ENCODE measurements around the gene IRF2.

DNA sequence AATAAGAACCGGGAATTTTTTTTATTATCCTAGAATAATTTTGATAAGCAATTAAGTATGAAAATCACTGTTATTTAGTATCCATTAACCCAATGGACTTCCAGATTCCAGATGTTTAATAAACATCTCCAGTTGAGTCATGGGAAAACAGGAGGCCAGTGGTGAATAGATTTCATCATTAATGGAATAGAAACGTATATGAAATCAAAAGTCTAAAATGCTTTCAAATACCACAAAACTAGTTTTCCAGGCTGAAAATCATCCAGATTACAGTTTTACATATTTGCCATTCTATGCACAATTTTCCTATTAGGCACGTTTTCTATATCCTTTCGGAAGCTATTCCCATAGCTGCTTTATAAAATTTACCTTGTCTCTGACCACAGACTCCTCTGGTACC, 35.0 kb downstream of the IRF2 start:
- TF ChIP-seq, protein P1, sequence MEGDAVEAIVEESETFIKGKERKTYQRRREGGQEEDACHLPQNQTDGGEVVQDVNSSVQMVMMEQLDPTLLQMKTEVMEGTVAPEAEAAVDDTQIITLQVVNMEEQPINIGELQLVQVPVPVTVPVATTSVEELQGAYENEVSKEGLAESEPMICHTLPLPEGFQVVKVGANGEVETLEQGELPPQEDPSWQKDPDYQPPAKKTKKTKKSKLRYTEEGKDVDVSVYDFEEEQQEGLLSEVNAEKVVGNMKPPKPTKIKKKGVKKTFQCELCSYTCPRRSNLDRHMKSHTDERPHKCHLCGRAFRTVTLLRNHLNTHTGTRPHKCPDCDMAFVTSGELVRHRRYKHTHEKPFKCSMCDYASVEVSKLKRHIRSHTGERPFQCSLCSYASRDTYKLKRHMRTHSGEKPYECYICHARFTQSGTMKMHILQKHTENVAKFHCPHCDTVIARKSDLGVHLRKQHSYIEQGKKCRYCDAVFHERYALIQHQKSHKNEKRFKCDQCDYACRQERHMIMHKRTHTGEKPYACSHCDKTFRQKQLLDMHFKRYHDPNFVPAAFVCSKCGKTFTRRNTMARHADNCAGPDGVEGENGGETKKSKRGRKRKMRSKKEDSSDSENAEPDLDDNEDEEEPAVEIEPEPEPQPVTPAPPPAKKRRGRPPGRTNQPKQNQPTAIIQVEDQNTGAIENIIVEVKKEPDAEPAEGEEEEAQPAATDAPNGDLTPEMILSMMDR (IDR thresholded peaks at IDR 0.05; ENCODE audit: low read depth, low read length): no peak
- TF ChIP-seq, protein P2, sequence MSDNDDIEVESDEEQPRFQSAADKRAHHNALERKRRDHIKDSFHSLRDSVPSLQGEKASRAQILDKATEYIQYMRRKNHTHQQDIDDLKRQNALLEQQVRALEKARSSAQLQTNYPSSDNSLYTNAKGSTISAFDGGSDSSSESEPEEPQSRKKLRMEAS (IDR thresholded peaks at IDR 0.05; ENCODE audit: low read depth, low read length): no peak
